ENCODE measurements around the gene IER5L.
A peak's percentile ranks its signal among the peaks of the same experiment; 100 is the strongest.

IER5L gene

DNA sequence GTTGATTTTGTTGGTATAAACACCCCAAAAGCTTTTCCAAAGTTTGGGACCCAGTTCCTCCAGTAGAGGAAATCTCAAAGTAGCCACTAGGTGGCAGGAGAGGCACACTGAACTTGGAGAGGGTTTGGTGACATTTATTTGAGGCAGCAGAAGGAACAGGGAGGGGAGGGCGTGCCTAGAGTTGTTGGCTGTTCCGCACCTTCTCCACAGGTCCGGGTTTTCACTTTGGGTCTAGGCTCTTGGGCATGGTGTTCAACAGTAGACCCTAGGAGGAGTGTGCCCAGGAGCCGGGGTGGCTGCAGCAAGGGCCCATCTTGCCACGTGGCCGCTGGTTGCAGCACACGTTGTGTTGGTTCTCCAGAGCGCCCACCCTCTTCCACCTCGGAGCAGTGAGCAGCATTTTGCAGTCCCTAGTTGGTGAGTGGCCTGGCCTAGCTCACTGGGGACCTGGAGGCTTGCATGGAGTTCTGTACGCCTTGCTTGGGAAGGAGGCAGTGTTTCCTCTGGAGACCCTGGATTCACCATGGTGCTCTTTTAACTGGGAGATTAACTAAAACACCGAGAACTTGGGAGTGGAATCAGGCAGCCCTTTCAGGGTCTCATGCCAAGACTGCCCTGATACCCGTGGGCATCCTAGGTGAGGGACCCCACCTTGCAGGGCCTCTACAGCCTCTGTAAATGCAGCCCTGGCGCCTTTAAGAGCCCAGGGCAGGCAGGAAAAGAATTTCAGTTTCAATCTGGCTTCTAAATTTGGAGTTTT is 38.6 kb downstream of the IER5L start:
- TF ChIP-seq CTCF (IDR thresholded peaks at IDR 0.05), result peak; percentile 81
- Histone ChIP-seq H2AFZ (peak overlapping the region; percentile 54), H3K4me3 (ENCODE audit: low read depth, low read length) (peak overlapping the region; percentile 69), H3K36me3 (ENCODE audit: control insufficient read depth, insufficient read depth, low read length) (no peaks in the 10 kb centered on the region), H3K4me1 (peaks cover 38% of the 10 kb centered on the region), H3K27me3 (ENCODE audit: control insufficient read depth, insufficient read depth, low read length) (no peaks in the 10 kb centered on the region), H3K9ac (no peak overlapping the region), H3K27ac (peak overlapping the region; percentile 100), H3K9me3 (ENCODE audit: control insufficient read depth, low read length) (no peaks in the 10 kb centered on the region), H3K4me2 (ENCODE audit: low read length) (peak overlapping the region; percentile 79), H3K79me2 (peaks cover 8% of the 10 kb centered on the region)

GRCh38 chr9:129138476-129139232 is 39.4 kb downstream of the IER5L start:
- Histone ChIP-seq H3K9me3 (ENCODE audit: control insufficient read depth, low read length) (no peaks in the 10 kb centered on the region), H3K27me3 (ENCODE audit: control insufficient read depth, insufficient read depth, low read length) (no peaks in the 10 kb centered on the region), H3K4me2 (ENCODE audit: low read length) (peak overlapping the region; percentile 55), H3K9ac (no peak overlapping the region), H2AFZ (peak overlapping the region; percentile 56), H3K36me3 (ENCODE audit: control insufficient read depth, insufficient read depth, low read length) (no peaks in the 10 kb centered on the region), H3K79me2 (peaks cover 5% of the 10 kb centered on the region), H3K27ac (peak overlapping the region; percentile 100), H3K4me1 (peaks cover 38% of the 10 kb centered on the region), H3K4me3 (ENCODE audit: low read depth, low read length) (peak overlapping the region; percentile 69)
- TF ChIP-seq CTCF (IDR thresholded peaks at IDR 0.05), result no peak

DNA sequence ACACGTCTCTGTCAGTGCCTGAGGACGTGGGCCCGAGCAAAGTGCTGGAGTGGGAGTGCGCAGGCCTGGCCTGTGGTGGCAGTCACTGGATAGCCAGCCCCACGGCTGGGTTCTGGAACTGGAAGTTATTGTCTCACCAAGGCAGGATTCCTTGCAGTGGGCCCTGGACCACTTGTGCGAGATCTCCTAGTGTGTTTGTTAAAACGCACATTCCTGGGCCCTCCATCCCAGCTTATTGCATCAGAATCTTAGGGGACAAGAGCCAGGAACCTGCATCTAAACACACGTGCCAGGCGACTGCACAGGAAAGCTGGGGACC is 40.0 kb downstream of the IER5L start:
- no peaks in the 10 kb centered on the region for H3K9me3 ChIP-seq (ENCODE audit: control insufficient read depth, low read length)
- no peak overlapping the region for H3K4me3 ChIP-seq (ENCODE audit: low read depth, low read length)
- H3K4me2 ChIP-seq (ENCODE audit: low read length), result peak overlapping the region; percentile 55
- peaks cover 36% of the 10 kb centered on the region for H3K4me1 ChIP-seq
- peaks cover 3% of the 10 kb centered on the region for H3K79me2 ChIP-seq
- no peaks in the 10 kb centered on the region for H3K27me3 ChIP-seq (ENCODE audit: control insufficient read depth, insufficient read depth, low read length)
- no peak overlapping the region for H3K9ac ChIP-seq
- no peaks in the 10 kb centered on the region for H3K36me3 ChIP-seq (ENCODE audit: control insufficient read depth, insufficient read depth, low read length)
- no peak for TF ChIP-seq CTCF (IDR thresholded peaks at IDR 0.05)
- H2AFZ ChIP-seq, result no peak overlapping the region
- peak overlapping the region; percentile 100 for H3K27ac ChIP-seq

DNA sequence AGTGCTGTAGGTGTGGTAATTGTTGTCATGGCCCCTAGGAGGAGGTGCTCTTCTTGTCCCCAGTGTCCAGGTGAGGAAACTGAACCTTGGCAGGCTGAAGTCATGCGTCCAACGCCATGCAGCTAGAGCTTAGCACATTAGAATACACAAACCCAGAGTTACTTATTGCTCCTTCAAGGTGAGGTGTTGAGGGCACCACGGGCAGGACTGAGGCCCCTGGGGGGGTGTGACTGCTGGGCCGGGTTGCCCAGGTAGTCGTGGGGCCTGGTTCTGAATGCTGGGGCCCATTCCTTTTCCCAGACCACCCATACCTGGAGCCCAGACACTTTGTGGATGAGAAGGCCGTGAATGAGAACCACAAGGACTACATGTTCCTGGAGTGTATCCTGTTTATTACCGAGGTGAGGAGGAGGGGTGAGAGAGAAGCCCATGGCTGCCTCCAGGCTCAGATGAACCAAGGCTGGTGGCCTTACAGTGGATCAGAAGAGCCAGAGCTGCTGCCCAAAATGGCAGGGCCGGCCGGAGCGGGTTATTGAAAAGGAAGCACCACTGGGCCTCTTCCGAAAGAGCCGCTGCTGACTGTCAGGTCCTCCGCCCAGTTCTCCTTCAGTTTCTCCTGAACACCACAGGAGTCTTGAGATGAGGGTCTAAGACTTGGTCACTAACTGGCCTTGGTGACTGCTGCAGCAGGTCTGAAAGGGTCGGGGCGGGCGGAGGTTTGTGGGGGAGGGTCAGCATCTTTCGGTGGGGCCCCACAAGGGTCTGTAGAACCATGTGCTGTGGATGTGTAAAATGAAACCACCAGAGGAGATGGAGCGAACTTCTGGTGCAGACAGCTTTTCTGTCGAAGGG is 40.5 kb downstream of the IER5L start:
- peak overlapping the region; percentile 55 for H3K4me2 ChIP-seq (ENCODE audit: low read length)
- no peak overlapping the region for H3K4me3 ChIP-seq (ENCODE audit: low read depth, low read length)
- H3K79me2 ChIP-seq, result peaks cover 4% of the 10 kb centered on the region
- H3K4me1 ChIP-seq, result peaks cover 31% of the 10 kb centered on the region
- no peaks in the 10 kb centered on the region for H3K27me3 ChIP-seq (ENCODE audit: control insufficient read depth, insufficient read depth, low read length)
- H3K27ac ChIP-seq, result peak overlapping the region; percentile 100
- H3K9me3 ChIP-seq (ENCODE audit: control insufficient read depth, low read length), result no peaks in the 10 kb centered on the region
- TF ChIP-seq CTCF (IDR thresholded peaks at IDR 0.05), result no peak
- H3K9ac ChIP-seq, result no peak overlapping the region
- H2AFZ ChIP-seq, result no peak overlapping the region
- H3K36me3 ChIP-seq (ENCODE audit: control insufficient read depth, insufficient read depth, low read length), result no peaks in the 10 kb centered on the region

All from parathyroid adenoma (tissue), 2 donors.